SK-N-SH (cell line): ENCODE measurements around the gene RCSD1. TPM values are rescaled to one million over a fixed set of nuclear protein-coding genes. Genes with fewer than 3 reads are reported as not detected.

Experiments used
- CTCF ChIA-PET: fragments of 300-600, 350-600 bp; formaldehyde crosslinking; extraction: SDS; loops from one replicate; lab custom pipeline; 2021; lab: Yijun Ruan, JAX
- POLR2A ChIA-PET: fragments of 350-600 bp; sonication (Branson Sonifier 250); formaldehyde crosslinking; extraction: SDS; loops from one replicate; lab custom pipeline; 2020; ENCODE audit warnings: antibody characterized with exemption, inconsistent platforms; lab: Yijun Ruan, JAX
- DNase-seq: peaks from one replicate; pipeline ENCODE4 v3.0.0; 2012
- H2AFZ ChIP-seq: fragments of 200-600 bp; sonication (generic); 2 replicates; pipeline ENCODE4 v1.8.1; 2016; ENCODE audit warnings: antibody characterized with exemption, mild to moderate bottlenecking, low read depth
- H3F3A ChIP-seq: fragments of 200-600 bp; sonication (generic); replicated peaks from 2 replicates; pipeline ENCODE3; 2016; ENCODE audit warnings: antibody characterized with exemption, mild to moderate bottlenecking; ENCODE audit not compliant: insufficient read depth
- H3K27ac ChIP-seq, 2 experiments: fragments of 200-500 bp in 1 of 2; fragments of 200-600 bp in 1 of 2; sonication (Bioruptor generic) in 1 of 2; sonication (generic), shearing (Covaris generic) in 1 of 2; 2 replicates each; pipeline versions ENCODE4 v1.5.1 to v1.6.1; 2014 to 2016; ENCODE audit warnings: low read depth in 2 of 2, inconsistent platforms in 1 of 2, low read length in 1 of 2, mild to moderate bottlenecking in 1 of 2, mixed read lengths in 1 of 2
- H3K27me3 ChIP-seq: fragments of 200-600 bp; sonication (generic), shearing (Covaris generic); 2 replicates; pipeline ENCODE4 v1.6.1; 2016; ENCODE audit warnings: mixed run types; ENCODE audit not compliant: insufficient read depth
- H3K36me3 ChIP-seq, 2 experiments: fragments of 200-500 bp in 1 of 2; fragments of 200-600 bp in 1 of 2; sonication (Bioruptor generic) in 1 of 2; sonication (generic) in 1 of 2; replicated peaks in 1 of 2; 2 replicates each; pipeline versions ENCODE3 to v1.5.1; 2014 to 2016; ENCODE audit warnings: low read length in 1 of 2, mild to moderate bottlenecking in 1 of 2; ENCODE audit not compliant: insufficient read depth in 2 of 2, control insufficient read depth in 1 of 2
- H3K4me1 ChIP-seq, 2 experiments: fragments of 200-500 bp in 1 of 2; fragments of 200-600 bp in 1 of 2; sonication (Bioruptor generic) in 1 of 2; sonication (generic), shearing (Covaris generic) in 1 of 2; 2 replicates each; pipeline versions ENCODE4 v1.5.1 to v1.6.1; 2014 to 2016; ENCODE audit warnings: low read depth in 1 of 2, low read length in 1 of 2, mixed run types in 1 of 2; ENCODE audit not compliant: insufficient read depth in 2 of 2, control insufficient read depth in 1 of 2
- H3K4me2 ChIP-seq: fragments of 200-600 bp; sonication (generic), shearing (Covaris generic); 2 replicates; pipeline ENCODE4 v1.6.1; 2017; ENCODE audit warnings: mixed run types
- H3K4me3 ChIP-seq, 2 experiments: fragments of 200-500 bp in 1 of 2; fragments of 200-600 bp in 1 of 2; sonication (Bioruptor generic) in 1 of 2; sonication (generic), shearing (Covaris generic) in 1 of 2; 2 replicates each; pipeline versions ENCODE4 v1.5.1 to v1.8.1; 2014 to 2016; ENCODE audit warnings: low read depth in 2 of 2, inconsistent platforms in 1 of 2, low read length in 1 of 2, mild to moderate bottlenecking in 1 of 2, mixed read lengths in 1 of 2, moderate library complexity in 1 of 2
- H3K79me2 ChIP-seq: fragments of 200-600 bp; sonication (generic); 2 replicates; pipeline ENCODE4 v1.8.1; 2017; ENCODE audit warnings: mild to moderate bottlenecking; ENCODE audit not compliant: insufficient read depth
- H3K9ac ChIP-seq: fragments of 200-600 bp; sonication (generic); 2 replicates; pipeline ENCODE4 v1.6.1; 2017; ENCODE audit warnings: mixed run types
- H3K9me2 ChIP-seq: fragments of 200-600 bp; sonication (generic); 2 replicates; pipeline ENCODE4 v1.6.1; 2017; ENCODE audit warnings: mixed run types
- H3K9me3 ChIP-seq: fragments of 200-600 bp; sonication (generic); 2 replicates; pipeline ENCODE4 v1.6.1; 2017; ENCODE audit warnings: mixed run types, mild to moderate bottlenecking, moderate library complexity
- H4K20me1 ChIP-seq: fragments of 200-600 bp; sonication (generic); 2 replicates; pipeline ENCODE4 v1.6.1; 2017; ENCODE audit warnings: mild to moderate bottlenecking, mixed run types; ENCODE audit not compliant: insufficient read depth
- FOXM1 ChIP-seq: IDR thresholded peaks from 2 replicates; pipeline ENCODE4 v1.4.0; 2012; ENCODE audit warnings: low read depth, mild to moderate bottlenecking
- GATA2 ChIP-seq: sonication (generic); formaldehyde crosslinking; IDR thresholded peaks from 2 replicates; pipeline ENCODE4 v1.5.0; 2020; ENCODE audit warnings: mild to moderate bottlenecking, missing genetic modification reagents
- IRF3 ChIP-seq: fragments of 150-350 bp; IDR thresholded peaks from 2 replicates; pipeline ENCODE4 v1.6.1; 2016; ENCODE audit warnings: mild to moderate bottlenecking, low read depth, low read length
- MAX ChIP-seq: IDR thresholded peaks from 2 replicates; pipeline ENCODE4 v1.4.0; 2012; ENCODE audit warnings: low read depth
- NRF1 ChIP-seq: IDR thresholded peaks from 2 replicates; pipeline ENCODE4 v1.6.1; 2012; ENCODE audit warnings: low read depth, mild to moderate bottlenecking, low read length
- PBX3 ChIP-seq: IDR thresholded peaks from 2 replicates; pipeline ENCODE4; 2012
- RFX5 ChIP-seq: IDR thresholded peaks from 2 replicates; pipeline ENCODE4 v1.6.1; 2012; ENCODE audit warnings: mild to moderate bottlenecking, improper control_type of control experiment, low read length
- RXRA ChIP-seq: IDR thresholded peaks from 2 replicates; pipeline ENCODE4 v1.4.0; 2012; ENCODE audit warnings: low read depth, mild to moderate bottlenecking, borderline replicate concordance
- TEAD4 ChIP-seq: IDR thresholded peaks from 2 replicates; pipeline ENCODE4 v1.4.0; 2012; ENCODE audit warnings: mild to moderate bottlenecking, borderline replicate concordance; ENCODE audit not compliant: insufficient read depth
- USF1 ChIP-seq: IDR thresholded peaks from 2 replicates; pipeline ENCODE4 v1.4.0; 2012; ENCODE audit warnings: low read depth, borderline replicate concordance
- YY1 ChIP-seq: IDR thresholded peaks from 2 replicates; pipeline ENCODE4 v1.4.0; 2012; ENCODE audit warnings: low read depth, mild to moderate bottlenecking
- ZBTB33 ChIP-seq: IDR thresholded peaks from 2 replicates; pipeline ENCODE4 v1.4.0; 2012; ENCODE audit warnings: low read depth, borderline replicate concordance
- WGBS: methylation state at CpG from one replicate; pipeline ENCODE4 v1.1.6; 2017; ENCODE audit warnings: low lambda C conversion rate; 5-methylcytosine and 5-hydroxymethylcytosine counted together
- polyA plus RNA-seq, 3 experiments: library from polyadenylated mRNA; depleted of rRNA; stranded (reverse); fragments of >200 nt; gene quantifications; 2 replicates each; pipeline ENCODE4 v1.2.3, GENCODE V29; 2012
- TF ChIP-seq, protein P1 (sequence below): fragments of 150-350 bp; IDR thresholded peaks from 2 replicates; pipeline ENCODE4 v1.6.1; 2017; ENCODE audit warnings: antibody characterized with exemption, low read length, low read depth, borderline replicate concordance
- TF ChIP-seq, protein P2 (sequence below): IDR thresholded peaks from 2 replicates; pipeline ENCODE4 v1.6.1; 2012; ENCODE audit warnings: mild to moderate bottlenecking, low read depth, low read length, moderate library complexity

The RCSD1 gene
- polyA plus RNA-seq, 1 of the 3 experiments (the other 2 are of a cell fraction), result 0.02 TPM

GRCh38 chr1:167659881-167660280, 29.8 kb downstream of the RCSD1 start:
- Histone ChIP-seq H2AFZ (no peak overlapping the region), H3K9me3 (no peaks in the 10 kb centered on the region), H3F3A (peaks cover 26% of the 10 kb centered on the region), H3K27ac (no peak overlapping the region), H4K20me1 (no peaks in the 10 kb centered on the region), H3K4me2 (no peak overlapping the region), H3K9me2 (no peaks in the 10 kb centered on the region), H3K9ac (no peak overlapping the region), H3K36me3 (no peaks in the 10 kb centered on the region), H3K4me3 (no peak overlapping the region), H3K27me3 (no peaks in the 10 kb centered on the region), H3K4me1 (peaks cover 24 to 28% of the 10 kb centered on the region in 2 experiments), H3K79me2 (no peaks in the 10 kb centered on the region)
- DNase-seq, result no peak
- WGBS, result 98% methylated on average over 6 of the region's 6 CpGs
- TF ChIP-seq RFX5 (no peak), FOXM1 (no peak)
- ChIA-PET CTCF (no interaction called here), POLR2A (no interaction called here)

DNA sequence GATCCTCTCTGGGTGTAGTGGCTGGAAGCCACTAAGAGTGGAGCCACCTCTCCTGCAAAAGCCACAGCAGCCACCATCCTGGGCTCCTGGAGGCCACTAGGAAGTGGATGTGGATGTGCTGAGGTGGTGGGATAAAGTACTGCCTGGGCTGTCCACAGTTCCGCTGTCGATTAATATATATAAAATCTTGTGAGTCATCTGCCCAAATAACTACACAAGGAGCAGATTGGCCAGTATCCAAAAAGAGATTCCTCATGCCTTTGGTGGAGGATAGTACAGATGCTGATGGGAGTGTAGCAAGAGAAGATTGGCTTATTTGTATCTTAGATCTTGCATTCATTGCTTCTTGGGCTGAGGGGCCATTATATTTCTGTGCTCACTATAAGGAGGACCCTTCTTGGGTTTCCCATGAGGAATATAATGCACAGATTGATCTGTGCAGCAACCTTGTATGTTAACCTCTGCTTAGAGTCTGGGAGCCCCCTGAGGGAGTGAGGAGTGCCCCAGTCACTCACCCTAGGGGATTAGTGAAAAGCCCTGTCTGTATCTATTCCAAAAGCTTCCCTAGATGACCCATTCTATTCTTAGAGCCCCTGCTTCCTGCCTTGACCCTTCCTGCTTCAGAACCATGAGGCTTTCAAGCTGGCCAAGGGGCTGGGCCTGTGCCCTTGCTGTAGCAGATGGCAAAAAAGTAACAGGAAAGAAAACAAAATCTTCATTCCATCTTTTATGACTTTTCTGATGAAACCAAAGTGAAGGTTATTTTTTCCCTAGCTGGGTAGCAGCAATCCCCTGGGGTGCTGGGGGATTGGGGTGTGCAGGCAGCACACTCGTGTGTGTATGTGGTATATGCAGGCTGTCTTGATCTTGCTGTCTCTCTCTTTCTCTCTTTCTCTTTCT, 31.7 kb downstream of the RCSD1 start:
- no peaks in the 10 kb centered on the region for H3K79me2 ChIP-seq
- H3K4me2 ChIP-seq, result peak overlapping the region; percentile 35; the same call in 1 of the 2 replicates
- no peaks in the 10 kb centered on the region for H3K9me2 ChIP-seq
- H3K27me3 ChIP-seq, result no peaks in the 10 kb centered on the region
- POLR2A ChIA-PET, result no interaction called here
- H3K4me1 ChIP-seq, result peaks cover 26 to 29% of the 10 kb centered on the region in 2 experiments
- no peak overlapping the region for H3K9ac ChIP-seq
- H2AFZ ChIP-seq, result no peak overlapping the region
- no peak overlapping the region for H3K4me3 ChIP-seq
- H3F3A ChIP-seq, result peaks cover 26% of the 10 kb centered on the region
- no peaks in the 10 kb centered on the region for H3K9me3 ChIP-seq
- peak overlapping the region; percentile 61 to 71 for H3K27ac ChIP-seq
- WGBS, result 31% methylated on average over 3 of the region's 3 CpGs
- H3K36me3 ChIP-seq, result no peaks in the 10 kb centered on the region
- no peaks in the 10 kb centered on the region for H4K20me1 ChIP-seq
- CTCF ChIA-PET, result no interaction called here
- DNase-seq, result no peak
- no peak for TF ChIP-seq USF1
- no peak for TF ChIP-seq NRF1
- peak; percentile 46; the same call in 1 of the 2 replicates for TF ChIP-seq MAX
- no peak for TF ChIP-seq IRF3
- peak; percentile 60; the same call in 1 of the 2 replicates for TF ChIP-seq TEAD4
- TF ChIP-seq, protein P1, sequence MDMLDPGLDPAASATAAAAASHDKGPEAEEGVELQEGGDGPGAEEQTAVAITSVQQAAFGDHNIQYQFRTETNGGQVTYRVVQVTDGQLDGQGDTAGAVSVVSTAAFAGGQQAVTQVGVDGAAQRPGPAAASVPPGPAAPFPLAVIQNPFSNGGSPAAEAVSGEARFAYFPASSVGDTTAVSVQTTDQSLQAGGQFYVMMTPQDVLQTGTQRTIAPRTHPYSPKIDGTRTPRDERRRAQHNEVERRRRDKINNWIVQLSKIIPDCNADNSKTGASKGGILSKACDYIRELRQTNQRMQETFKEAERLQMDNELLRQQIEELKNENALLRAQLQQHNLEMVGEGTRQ, result no peak
- peak; percentile 66 for TF ChIP-seq PBX3
- TF ChIP-seq YY1, result no peak
- TF ChIP-seq RFX5, result no peak
- TF ChIP-seq RXRA, result peak; percentile 56; the same call in 1 of the 2 replicates
- TF ChIP-seq, protein P2, sequence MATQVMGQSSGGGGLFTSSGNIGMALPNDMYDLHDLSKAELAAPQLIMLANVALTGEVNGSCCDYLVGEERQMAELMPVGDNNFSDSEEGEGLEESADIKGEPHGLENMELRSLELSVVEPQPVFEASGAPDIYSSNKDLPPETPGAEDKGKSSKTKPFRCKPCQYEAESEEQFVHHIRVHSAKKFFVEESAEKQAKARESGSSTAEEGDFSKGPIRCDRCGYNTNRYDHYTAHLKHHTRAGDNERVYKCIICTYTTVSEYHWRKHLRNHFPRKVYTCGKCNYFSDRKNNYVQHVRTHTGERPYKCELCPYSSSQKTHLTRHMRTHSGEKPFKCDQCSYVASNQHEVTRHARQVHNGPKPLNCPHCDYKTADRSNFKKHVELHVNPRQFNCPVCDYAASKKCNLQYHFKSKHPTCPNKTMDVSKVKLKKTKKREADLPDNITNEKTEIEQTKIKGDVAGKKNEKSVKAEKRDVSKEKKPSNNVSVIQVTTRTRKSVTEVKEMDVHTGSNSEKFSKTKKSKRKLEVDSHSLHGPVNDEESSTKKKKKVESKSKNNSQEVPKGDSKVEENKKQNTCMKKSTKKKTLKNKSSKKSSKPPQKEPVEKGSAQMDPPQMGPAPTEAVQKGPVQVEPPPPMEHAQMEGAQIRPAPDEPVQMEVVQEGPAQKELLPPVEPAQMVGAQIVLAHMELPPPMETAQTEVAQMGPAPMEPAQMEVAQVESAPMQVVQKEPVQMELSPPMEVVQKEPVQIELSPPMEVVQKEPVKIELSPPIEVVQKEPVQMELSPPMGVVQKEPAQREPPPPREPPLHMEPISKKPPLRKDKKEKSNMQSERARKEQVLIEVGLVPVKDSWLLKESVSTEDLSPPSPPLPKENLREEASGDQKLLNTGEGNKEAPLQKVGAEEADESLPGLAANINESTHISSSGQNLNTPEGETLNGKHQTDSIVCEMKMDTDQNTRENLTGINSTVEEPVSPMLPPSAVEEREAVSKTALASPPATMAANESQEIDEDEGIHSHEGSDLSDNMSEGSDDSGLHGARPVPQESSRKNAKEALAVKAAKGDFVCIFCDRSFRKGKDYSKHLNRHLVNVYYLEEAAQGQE, result 0 out of 2 replicates have a peak, but pooled peaks have one; percentile 21
- TF ChIP-seq ZBTB33, result no peak
- no peak for TF ChIP-seq GATA2 (CRISPR knock-in tag)
